Vagina (tissue), 2 donors: ENCODE data around the gene YES1.

Experiments
- POLR2A ChIP-seq, 2 donors: fragments of 450-650 bp; IDR thresholded peaks; one replicate each; pipeline ENCODE4 v1.6.1; 2017; ENCODE audit warnings: antibody characterized with exemption in 2 of 2, mild to moderate bottlenecking in 2 of 2, moderate library complexity in 2 of 2
- POLR2AphosphoS5 ChIP-seq, 2 donors: sonication (generic); formaldehyde crosslinking; IDR thresholded peaks; one replicate each; pipeline ENCODE4 v1.9.0; 2017; ENCODE audit warnings: antibody characterized with exemption in 2 of 2, mild to moderate bottlenecking in 2 of 2, low read depth in 1 of 2; ENCODE audit not compliant: insufficient read depth in 1 of 2
- TF ChIP-seq, protein P1 (sequence below), 3 experiments: fragments of 450-650 bp in 2 of 3; fragments of 200-600 bp in 1 of 3; sonication (generic) in 1 of 3; IDR thresholded peaks; one replicate each; pipeline ENCODE4 v1.5.1; 2017 to 2019; ENCODE audit warnings: antibody characterized with exemption in 3 of 3, mild to moderate bottlenecking in 2 of 3, moderate library complexity in 2 of 3

DNA sequence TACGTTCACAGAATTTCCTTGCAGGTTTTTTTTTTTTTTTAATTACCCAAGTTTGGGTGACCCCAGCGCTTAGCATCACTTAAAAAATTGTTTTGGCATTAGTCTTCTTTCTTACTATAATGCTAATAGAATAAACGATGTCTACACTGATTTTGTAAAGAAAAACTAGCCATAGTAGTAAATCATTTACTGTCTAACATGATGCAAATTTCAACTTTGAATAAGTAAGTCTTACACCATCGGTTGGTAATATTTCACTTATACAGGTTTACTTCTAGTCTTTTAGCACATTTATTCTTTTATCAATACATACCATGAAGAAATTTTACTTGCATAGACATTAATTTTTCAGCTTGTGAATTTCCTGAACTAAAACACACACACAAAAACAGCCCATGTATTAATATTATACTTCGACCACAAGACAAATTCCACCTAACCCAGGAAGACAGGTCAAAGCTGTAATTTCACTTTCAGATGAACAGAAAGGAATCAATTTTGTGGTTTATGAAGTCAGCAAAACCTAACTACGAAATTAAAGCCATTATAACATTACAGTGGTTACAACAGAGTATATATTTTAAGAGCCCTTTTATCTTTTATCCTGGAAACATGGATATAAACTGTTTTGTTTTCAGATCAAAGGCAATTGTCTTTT, 1.9 kb downstream of the YES1 start:
- TF ChIP-seq POLR2A (IDR thresholded peaks at IDR 0.05) (no peak), POLR2AphosphoS5 (IDR thresholded peaks at IDR 0.05; ENCODE audit: insufficient read depth in 1 of 2, low read depth in 1 of 2) (no peak)
- TF ChIP-seq, protein P1, sequence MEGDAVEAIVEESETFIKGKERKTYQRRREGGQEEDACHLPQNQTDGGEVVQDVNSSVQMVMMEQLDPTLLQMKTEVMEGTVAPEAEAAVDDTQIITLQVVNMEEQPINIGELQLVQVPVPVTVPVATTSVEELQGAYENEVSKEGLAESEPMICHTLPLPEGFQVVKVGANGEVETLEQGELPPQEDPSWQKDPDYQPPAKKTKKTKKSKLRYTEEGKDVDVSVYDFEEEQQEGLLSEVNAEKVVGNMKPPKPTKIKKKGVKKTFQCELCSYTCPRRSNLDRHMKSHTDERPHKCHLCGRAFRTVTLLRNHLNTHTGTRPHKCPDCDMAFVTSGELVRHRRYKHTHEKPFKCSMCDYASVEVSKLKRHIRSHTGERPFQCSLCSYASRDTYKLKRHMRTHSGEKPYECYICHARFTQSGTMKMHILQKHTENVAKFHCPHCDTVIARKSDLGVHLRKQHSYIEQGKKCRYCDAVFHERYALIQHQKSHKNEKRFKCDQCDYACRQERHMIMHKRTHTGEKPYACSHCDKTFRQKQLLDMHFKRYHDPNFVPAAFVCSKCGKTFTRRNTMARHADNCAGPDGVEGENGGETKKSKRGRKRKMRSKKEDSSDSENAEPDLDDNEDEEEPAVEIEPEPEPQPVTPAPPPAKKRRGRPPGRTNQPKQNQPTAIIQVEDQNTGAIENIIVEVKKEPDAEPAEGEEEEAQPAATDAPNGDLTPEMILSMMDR (IDR thresholded peaks at IDR 0.05), result no peak
